HepG2 (cell line): ENCODE results near the gene GPR42. TPM values are rescaled to one million over a fixed set of nuclear protein-coding genes. Genes with fewer than 3 reads are reported as not detected.

Source experiments
- ADNP ChIP-seq: sonication (generic); formaldehyde crosslinking; IDR thresholded peaks from 2 replicates; pipeline ENCODE4 v1.4.0; 2020; ENCODE audit warnings: missing genetic modification reagents
- ARNT2 ChIP-seq: sonication (generic); formaldehyde crosslinking; IDR thresholded peaks from 2 replicates; pipeline ENCODE4 v1.8.0; 2022; ENCODE audit warnings: mild to moderate bottlenecking, low read depth, missing genetic modification reagents, moderate library complexity
- EP300 ChIP-seq, 3 experiments: sonication (generic) in 1 of 3; formaldehyde crosslinking in 1 of 3; IDR thresholded peaks; 2 replicates each; pipeline versions ENCODE4 v1.5.1 to v1.6.1; 2011 to 2020; ENCODE audit warnings: low read depth in 2 of 3, low read length in 2 of 3, borderline replicate concordance in 1 of 3, improper control_type of control experiment in 1 of 3, mild to moderate bottlenecking in 1 of 3, missing genetic modification reagents in 1 of 3, moderate library complexity in 1 of 3
- JDP2 ChIP-seq: sonication (generic); formaldehyde crosslinking; IDR thresholded peaks from 2 replicates; pipeline ENCODE4 v1.8.1; 2022; ENCODE audit warnings: missing genetic modification reagents, borderline replicate concordance
- MED1 ChIP-seq: sonication (generic); formaldehyde crosslinking; IDR thresholded peaks from 2 replicates; pipeline ENCODE4 v1.4.0; 2020; ENCODE audit warnings: missing genetic modification reagents
- NCOA5 ChIP-seq: sonication (generic); formaldehyde crosslinking; IDR thresholded peaks from 2 replicates; pipeline ENCODE4 v1.4.0; 2020; ENCODE audit warnings: missing genetic modification reagents
- PAWR ChIP-seq: sonication (generic); formaldehyde crosslinking; IDR thresholded peaks from 2 replicates; pipeline ENCODE4 v1.4.0; 2020; ENCODE audit warnings: missing genetic modification reagents, mild to moderate bottlenecking, borderline replicate concordance
- PRPF4 ChIP-seq: fragments of 200-400 bp; formaldehyde crosslinking; IDR thresholded peaks from 2 replicates; pipeline ENCODE4 v1.6.1; 2016; ENCODE audit warnings: low read length, low read depth; ENCODE audit not compliant: poor library complexity, severe bottlenecking
- SP2 ChIP-seq: sonication (generic); formaldehyde crosslinking; IDR thresholded peaks from 2 replicates; pipeline ENCODE4 v1.5.1; 2020; ENCODE audit warnings: mild to moderate bottlenecking, missing genetic modification reagents
- THRA ChIP-seq: sonication (generic); formaldehyde crosslinking; IDR thresholded peaks from 2 replicates; pipeline ENCODE4 v1.4.0; 2020; ENCODE audit warnings: missing genetic modification reagents, borderline replicate concordance
- YEATS2 ChIP-seq: sonication (generic); formaldehyde crosslinking; IDR thresholded peaks from 2 replicates; pipeline ENCODE4 v1.4.0; 2020; ENCODE audit warnings: missing genetic modification reagents, borderline replicate concordance
- ZBTB10 ChIP-seq: sonication (generic); formaldehyde crosslinking; IDR thresholded peaks from 2 replicates; pipeline ENCODE4 v1.4.0; 2020; ENCODE audit warnings: missing genetic modification reagents, borderline replicate concordance
- ZBTB20 ChIP-seq: sonication (generic); formaldehyde crosslinking; IDR thresholded peaks from 2 replicates; pipeline ENCODE4 v1.8.1; 2023; ENCODE audit warnings: missing genetic modification reagents, low read depth, mild to moderate bottlenecking, borderline replicate concordance
- ZBTB43 ChIP-seq: sonication (generic); formaldehyde crosslinking; conservative IDR thresholded peaks from 2 replicates; pipeline ENCODE4 v1.4.0; 2020; ENCODE audit warnings: missing genetic modification reagents
- ZNF441 ChIP-seq: sonication (generic); formaldehyde crosslinking; IDR thresholded peaks from 2 replicates; pipeline ENCODE4 v1.7.0; 2021; ENCODE audit warnings: missing genetic modification reagents, borderline replicate concordance
- ZNF496 ChIP-seq: sonication (generic); formaldehyde crosslinking; IDR thresholded peaks from 2 replicates; pipeline ENCODE4 v1.8.1; 2023; ENCODE audit warnings: mild to moderate bottlenecking, moderate library complexity, missing genetic modification reagents; ENCODE audit not compliant: insufficient replicate concordance
- ZNF512B ChIP-seq: sonication (generic); formaldehyde crosslinking; IDR thresholded peaks from 2 replicates; pipeline ENCODE4 v1.5.1; 2020; ENCODE audit warnings: missing genetic modification reagents, mild to moderate bottlenecking, borderline replicate concordance
- ZNF878 ChIP-seq: sonication (generic); formaldehyde crosslinking; IDR thresholded peaks from 2 replicates; pipeline ENCODE4 v1.8.1; 2023; ENCODE audit warnings: mild to moderate bottlenecking, missing genetic modification reagents, moderate library complexity
- ZSCAN25 ChIP-seq: sonication (generic); formaldehyde crosslinking; IDR thresholded peaks from 2 replicates; pipeline ENCODE4 v1.8.0; 2022; ENCODE audit warnings: mild to moderate bottlenecking, missing genetic modification reagents
- polyA plus RNA-seq, 8 experiments: library from polyadenylated mRNA; depleted of rRNA in 3 of 8; stranded (reverse) in 7 of 8; unstranded in 1 of 8; fragments of >200 nt; fragmentation: Illumina TruSeq in 4 of 8; extraction: Trizol in 4 of 8; gene quantifications; 2 replicates each; pipeline versions ENCODE4 v1.2.1 to v1.2.3, GENCODE V29; 2011 to 2016; ENCODE audit warnings: low read depth in 4 of 8, missing spikeins in 1 of 8, mixed read lengths in 1 of 8; ENCODE audit not compliant: insufficient read depth in 1 of 8
- total RNA-seq, 5 experiments: library from RNA; depleted of rRNA; stranded (reverse); fragments of >200 nt; fragmentation: Illumina TruSeq; extraction: Trizol; gene quantifications; 2 replicates each; pipeline ENCODE4 v1.2.3, GENCODE V29; 2016; ENCODE audit warnings: low read depth in 1 of 5

Gene GPR42
- total and polyA plus RNA-seq, 2 of the 13 experiments (the other 11 are each of a cell fraction or from before 2014, with no cell fraction given) = not detected

GRCh38 chr19:35380450-35381124 lies 9.7 kb downstream of the GPR42 start (continued):
- TF ChIP-seq ZBTB43 (CRISPR knock-in tag) (peak; percentile 69; the same call in 1 of the 2 replicates), SP2 (CRISPR knock-in tag) (no peak), JDP2 (CRISPR knock-in tag) (no peak), ARNT2 (no peak), ZBTB10 (CRISPR knock-in tag) (no peak), ZBTB20 (peak; percentile 82; the same call in 1 of the 2 replicates), ADNP (CRISPR knock-in tag) (no peak), ZNF496 (CRISPR knock-in tag) (no peak), NCOA5 (no peak), EP300 (IDR thresholded peaks at IDR 0.05; ENCODE audit: low read depth in 2 of 2, low read length in 2 of 2) (peak in 1 of 2 experiments; percentile 78; a peak in 1 of 4 replicates), EP300 (CRISPR knock-in tag; IDR thresholded peaks at IDR 0.05; ENCODE audit: borderline replicate concordance) (no peak), ZSCAN25 (CRISPR knock-in tag) (no peak; the same call in 1 of the 2 replicates), THRA (peak; percentile 42; the same call in 1 of the 2 replicates), YEATS2 (CRISPR knock-in tag) (no peak), ZNF512B (CRISPR knock-in tag) (no peak; the same call in 1 of the 2 replicates), ZNF878 (CRISPR knock-in tag) (no peak), MED1 (peak; percentile 88), PAWR (CRISPR knock-in tag) (no peak), ZNF441 (CRISPR knock-in tag) (0 out of 2 replicates have a peak, but pooled peaks have one; percentile 50), PRPF4 (no peak)
